Esophagus squamous epithelium (tissue), 5 donors: ENCODE measurements around the gene COL20A1. TPM values are rescaled to one million over a fixed set of nuclear protein-coding genes. Genes with fewer than 3 reads are reported as not detected.

Experiments used
- DNase-seq: peaks from one replicate; lab custom pipeline; 2025; lab: John Stamatoyannopoulos, UW
- H3K27ac ChIP-seq, 4 donors: fragments of 200-600 bp; sonication (generic); one replicate each; pipeline ENCODE4 v1.5.1; 2016 to 2019; ENCODE audit warnings: mild to moderate bottlenecking in 1 of 4
- H3K27me3 ChIP-seq, 4 donors: fragments of 200-600 bp; sonication (generic); 1 replicate in 3 of 4; 2 replicates in 1 of 4; pipeline versions ENCODE4 v1.5.1 to v1.6.0; 2017 to 2021; ENCODE audit warnings: antibody characterized with exemption in 1 of 4
- H3K36me3 ChIP-seq, 3 donors: fragments of 200-600 bp; sonication (generic); one replicate each; pipeline ENCODE4 v1.5.1; 2016 to 2019
- H3K4me1 ChIP-seq, 3 donors: fragments of 200-600 bp; sonication (generic); one replicate each; pipeline ENCODE4 v1.5.1; 2017 to 2019
- H3K4me3 ChIP-seq, 4 donors: fragments of 200-600 bp; sonication (generic); 1 replicate in 3 of 4; 2 replicates in 1 of 4; pipeline ENCODE4 v1.5.1; 2016 to 2019; ENCODE audit warnings: mild to moderate bottlenecking in 2 of 4, moderate library complexity in 1 of 4
- H3K9me3 ChIP-seq, 3 donors: fragments of 200-600 bp; sonication (generic); one replicate each; pipeline ENCODE4 v1.5.1; 2016 to 2019
- POLR2A ChIP-seq, 4 donors: fragments of 450-650 bp; IDR thresholded peaks; one replicate each; pipeline ENCODE4 v1.6.1; 2017; ENCODE audit warnings: antibody characterized with exemption in 4 of 4, mild to moderate bottlenecking in 4 of 4, moderate library complexity in 3 of 4
- WGBS, 2 donors: methylation state at CpG; one replicate each; pipeline ENCODE4 v1.1.5; 2018; 5-methylcytosine and 5-hydroxymethylcytosine counted together
- intact Hi-C: fragments of 100-400 bp; cut with DNase I; formaldehyde crosslinking; loops from one replicate; pipeline ENCODE4 v1.15.0; 2022
- total RNA-seq, 4 donors: library from RNA; depleted of rRNA; stranded (reverse); fragments of >200 nt; gene quantifications; one replicate each; pipeline ENCODE4 v1.1.0, GENCODE V29; 2016
- TF ChIP-seq, protein P1 (sequence below), 6 experiments: fragments of 450-650 bp in 4 of 6; fragments of 200-600 bp in 2 of 6; sonication (generic) in 2 of 6; IDR thresholded peaks; one replicate each; pipeline ENCODE4 v1.5.1; 2016 to 2019; ENCODE audit warnings: antibody characterized with exemption in 6 of 6, mild to moderate bottlenecking in 4 of 6, moderate library complexity in 4 of 6
- donor health status: DM: yes; HTN: yes; CAD: no.

Gene COL20A1
- total RNA-seq, 4 donors from 2014 or later = not detected

DNA sequence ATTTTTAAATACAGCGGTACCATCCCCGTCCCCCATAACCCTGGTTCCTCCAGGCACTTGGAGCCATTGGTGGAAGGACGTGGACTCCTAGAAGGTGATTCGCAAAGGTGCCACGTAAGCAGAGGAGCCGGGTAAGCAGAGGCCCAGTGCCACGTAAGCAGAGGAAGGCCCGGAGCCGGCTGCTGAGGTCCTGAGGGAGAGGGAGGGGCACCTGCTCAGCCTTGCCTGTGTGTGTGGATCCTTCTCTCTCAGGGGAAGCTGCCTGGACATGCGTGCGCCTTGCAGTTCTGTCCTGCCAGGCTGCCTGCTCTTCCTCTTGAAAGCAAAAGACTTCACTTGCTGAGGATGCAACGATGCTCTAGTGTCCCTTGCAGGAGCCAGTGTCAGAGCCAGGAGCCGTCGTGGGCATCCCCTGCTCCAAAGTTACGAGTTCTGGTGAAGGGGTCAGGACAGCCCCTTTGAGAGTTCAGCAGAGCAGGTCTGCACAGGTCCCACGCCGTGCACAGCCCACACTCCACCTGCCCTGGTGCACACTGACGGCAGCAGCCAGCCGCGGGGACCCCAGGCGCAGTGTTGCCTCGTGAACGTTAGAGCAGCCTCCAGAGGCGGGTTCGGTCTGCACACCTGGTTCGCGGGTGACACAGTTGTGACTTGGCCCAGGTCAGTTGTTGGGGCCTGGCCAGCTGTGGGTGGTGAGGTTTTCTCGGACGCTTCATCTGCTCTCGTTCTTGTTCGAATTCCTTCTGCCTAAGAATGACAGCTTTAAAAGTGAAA lies 36.9 kb upstream of the COL20A1 start:
- Histone ChIP-seq H3K27me3 (peaks cover 6 to 95% (median 13%) of the 10 kb centered on the region in 4 donors), H3K27ac (no peak overlapping the region), H3K4me1 (peaks cover 12 to 37% (median 17%) of the 10 kb centered on the region in 3 donors), H3K4me3 (no peak overlapping the region), H3K9me3 (no peaks in the 10 kb centered on the region), H3K36me3 (no peaks in the 10 kb centered on the region)
- intact Hi-C loops = no loop called here
- no peak for TF ChIP-seq POLR2A (IDR thresholded peaks at IDR 0.05)
- TF ChIP-seq, protein P1, sequence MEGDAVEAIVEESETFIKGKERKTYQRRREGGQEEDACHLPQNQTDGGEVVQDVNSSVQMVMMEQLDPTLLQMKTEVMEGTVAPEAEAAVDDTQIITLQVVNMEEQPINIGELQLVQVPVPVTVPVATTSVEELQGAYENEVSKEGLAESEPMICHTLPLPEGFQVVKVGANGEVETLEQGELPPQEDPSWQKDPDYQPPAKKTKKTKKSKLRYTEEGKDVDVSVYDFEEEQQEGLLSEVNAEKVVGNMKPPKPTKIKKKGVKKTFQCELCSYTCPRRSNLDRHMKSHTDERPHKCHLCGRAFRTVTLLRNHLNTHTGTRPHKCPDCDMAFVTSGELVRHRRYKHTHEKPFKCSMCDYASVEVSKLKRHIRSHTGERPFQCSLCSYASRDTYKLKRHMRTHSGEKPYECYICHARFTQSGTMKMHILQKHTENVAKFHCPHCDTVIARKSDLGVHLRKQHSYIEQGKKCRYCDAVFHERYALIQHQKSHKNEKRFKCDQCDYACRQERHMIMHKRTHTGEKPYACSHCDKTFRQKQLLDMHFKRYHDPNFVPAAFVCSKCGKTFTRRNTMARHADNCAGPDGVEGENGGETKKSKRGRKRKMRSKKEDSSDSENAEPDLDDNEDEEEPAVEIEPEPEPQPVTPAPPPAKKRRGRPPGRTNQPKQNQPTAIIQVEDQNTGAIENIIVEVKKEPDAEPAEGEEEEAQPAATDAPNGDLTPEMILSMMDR (IDR thresholded peaks at IDR 0.05) = no peak
- WGBS, 2 donors = 28 to 49% methylated on average over 14 to 24 of the region's 31 CpGs
- no peak for DNase-seq

DNA sequence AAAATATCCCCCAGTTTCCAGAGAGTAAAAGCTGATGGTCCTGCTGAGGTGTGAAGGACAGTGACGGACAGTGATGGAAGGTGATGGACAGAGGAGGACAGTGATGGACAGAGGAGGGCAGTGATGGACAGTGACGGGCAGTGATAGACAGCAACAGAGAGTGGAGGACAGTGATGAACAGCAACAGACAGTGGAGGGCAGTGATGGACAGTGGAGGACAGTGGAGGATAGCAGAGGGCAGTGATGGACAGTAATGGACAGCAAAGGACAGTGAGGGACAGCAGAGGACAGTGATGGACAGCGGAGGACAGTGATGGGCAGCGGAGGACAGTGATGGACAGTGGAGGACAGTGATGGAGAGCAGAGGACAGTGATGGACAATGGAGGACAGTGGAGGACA lies 36.0 kb upstream of the COL20A1 start:
- Histone ChIP-seq H3K36me3 (no peaks in the 10 kb centered on the region), H3K4me1 (peaks cover 12 to 37% (median 17%) of the 10 kb centered on the region in 3 donors), H3K27ac (no peak overlapping the region), H3K9me3 (no peaks in the 10 kb centered on the region), H3K27me3 (peaks cover 6 to 95% (median 13%) of the 10 kb centered on the region in 4 donors), H3K4me3 (no peak overlapping the region)
- WGBS, 2 donors = 83 to 87% methylated on average over 4 of the region's 4 CpGs
- TF ChIP-seq POLR2A (IDR thresholded peaks at IDR 0.05) = no peak
- TF ChIP-seq, protein P1 (IDR thresholded peaks at IDR 0.05) = no peak
- DNase-seq = no peak
- intact Hi-C loops = no loop called here

DNA sequence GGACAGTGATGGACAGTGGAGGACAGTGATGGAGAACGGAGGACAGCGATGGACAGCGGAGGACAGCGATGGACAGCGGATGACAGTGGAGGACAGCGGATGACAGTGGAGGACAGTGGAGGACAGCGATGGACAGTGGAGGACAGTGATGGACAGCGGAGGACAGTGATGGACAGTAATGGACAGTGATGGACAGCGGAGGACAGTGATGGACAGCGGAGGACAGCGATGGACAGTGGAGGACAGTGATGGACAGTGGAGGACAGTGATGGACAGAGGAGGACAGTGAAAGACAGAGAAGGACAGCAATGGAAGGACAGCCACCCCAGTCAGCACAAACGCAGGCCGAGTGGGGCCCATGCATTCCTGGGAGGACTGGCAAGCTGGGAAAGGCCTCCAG lies 35.4 kb upstream of the COL20A1 start:
- TF ChIP-seq POLR2A (IDR thresholded peaks at IDR 0.05) = no peak
- TF ChIP-seq, protein P1 (IDR thresholded peaks at IDR 0.05) = no peak
- peaks cover 6 to 95% (median 13%) of the 10 kb centered on the region in 4 donors for H3K27me3 ChIP-seq
- no peak overlapping the region for H3K4me3 ChIP-seq
- no peak overlapping the region for H3K27ac ChIP-seq
- intact Hi-C loops = no loop called here
- no peaks in the 10 kb centered on the region for H3K9me3 ChIP-seq
- 85 to 87% methylated on average over 12 to 13 of the region's 13 CpGs for WGBS, 2 donors
- peaks cover 12 to 37% (median 17%) of the 10 kb centered on the region in 3 donors for H3K4me1 ChIP-seq
- H3K36me3 ChIP-seq = no peaks in the 10 kb centered on the region
- DNase-seq = no peak

DNA sequence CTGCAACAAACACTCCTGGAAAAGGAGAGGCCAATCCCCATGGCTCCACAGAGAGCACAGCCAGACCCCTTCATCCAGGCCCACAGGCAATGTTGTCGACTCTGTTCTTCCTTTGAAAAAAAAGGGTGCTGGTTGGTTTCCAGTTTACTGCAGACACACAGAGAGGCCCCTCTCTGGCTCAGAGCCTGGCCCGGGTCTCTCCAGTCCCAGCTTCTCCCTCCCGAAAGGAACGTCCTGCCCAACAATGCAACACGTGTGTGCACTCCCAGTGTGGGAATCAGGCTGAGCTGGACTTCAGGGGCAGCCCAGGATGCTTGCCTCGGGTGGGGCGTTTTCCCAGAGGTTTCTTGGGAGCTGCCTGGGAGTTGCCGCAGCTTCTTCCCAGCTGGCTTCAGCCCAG lies 34.2 kb upstream of the COL20A1 start:
- Histone ChIP-seq H3K36me3 (no peaks in the 10 kb centered on the region), H3K27ac (no peak overlapping the region), H3K9me3 (no peaks in the 10 kb centered on the region), H3K27me3 (peaks cover 6 to 95% (median 11%) of the 10 kb centered on the region in 4 donors), H3K4me3 (no peak overlapping the region), H3K4me1 (peaks cover 4 to 28% (median 9%) of the 10 kb centered on the region in 3 donors)
- TF ChIP-seq, protein P1 (IDR thresholded peaks at IDR 0.05) = no peak
- no peak for TF ChIP-seq POLR2A (IDR thresholded peaks at IDR 0.05)
- intact Hi-C loops = no loop called here
- DNase-seq = no peak
- 40 to 60% methylated on average over 1 to 8 of the region's 8 CpGs for WGBS, 2 donors

DNA sequence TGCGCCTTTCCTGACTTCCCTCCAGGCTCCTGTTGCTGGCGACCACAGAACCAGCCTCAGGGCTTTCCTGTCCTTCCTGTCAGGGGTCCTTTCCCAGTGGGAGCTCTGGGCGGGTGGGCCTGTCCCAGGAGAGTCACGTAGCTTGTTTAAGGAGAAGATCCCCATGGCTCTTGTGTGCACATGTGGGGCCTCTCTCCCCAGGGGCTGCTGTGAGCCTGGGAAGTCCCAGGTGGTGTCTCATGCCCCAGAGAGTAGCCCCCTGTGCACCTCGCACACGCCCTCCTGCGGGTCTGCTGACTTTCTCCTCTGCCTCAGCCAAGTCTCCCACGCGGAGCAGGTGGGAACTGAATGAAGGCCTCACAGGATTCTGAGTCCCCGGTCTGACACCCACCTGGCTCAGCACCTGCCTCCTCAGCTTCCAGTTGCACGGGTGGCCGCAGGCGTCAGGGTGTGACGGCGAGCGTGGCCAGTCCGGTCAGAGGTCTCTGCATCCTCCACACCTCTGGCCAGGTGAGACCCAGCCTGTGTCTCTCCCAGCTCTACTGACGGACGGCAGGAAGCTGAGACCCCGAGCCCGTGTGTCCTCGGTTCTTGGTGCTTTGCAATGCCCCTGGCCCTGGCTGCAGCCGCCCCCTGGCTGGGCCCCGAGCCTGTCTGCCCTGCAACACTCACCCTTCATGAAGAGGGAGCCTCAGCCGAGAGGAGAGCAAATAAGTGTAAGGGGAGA lies 33.1 kb upstream of the COL20A1 start:
- intact Hi-C loops = no loop called here
- DNase-seq = no peak
- Histone ChIP-seq H3K27ac (no peak overlapping the region), H3K4me1 (peaks cover 0 to 17% (median 3%) of the 10 kb centered on the region in 3 donors), H3K9me3 (no peaks in the 10 kb centered on the region), H3K27me3 (peaks cover under 1 to 95% (median 3%) of the 10 kb centered on the region in 4 donors), H3K36me3 (no peaks in the 10 kb centered on the region), H3K4me3 (no peak overlapping the region)
- TF ChIP-seq, protein P1 (IDR thresholded peaks at IDR 0.05) = no peak
- TF ChIP-seq POLR2A (IDR thresholded peaks at IDR 0.05) = no peak
- WGBS, 2 donors = 71% methylated on average over 7 of the region's 25 CpGs; no CpG with 5 or more reads in 1 of the 2 donors
